ENCODE data around the gene ARL13A. TPM values are rescaled to one million over a fixed set of nuclear protein-coding genes. Genes with fewer than 3 reads are reported as not detected.

The ARL13A gene
- total RNA-seq, 1 donor from 2014 or later, result not detected

DNA sequence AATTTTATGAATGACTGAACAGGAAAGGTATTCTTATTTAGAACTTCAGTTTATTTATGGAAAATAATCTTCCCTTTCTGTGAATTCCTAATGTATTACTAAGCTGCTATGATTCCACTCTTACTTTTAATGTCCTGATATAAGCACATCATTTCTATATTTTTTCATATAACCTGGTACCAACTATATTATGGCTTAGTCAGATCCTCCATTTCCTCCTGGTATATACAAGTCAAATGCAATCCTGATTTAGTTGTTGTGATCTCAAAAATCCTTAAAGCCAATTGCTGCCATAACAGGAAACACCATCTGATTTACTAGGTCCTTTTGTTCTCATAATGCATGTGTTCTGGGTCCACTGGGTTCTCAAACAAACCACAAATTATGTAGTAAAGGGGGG, 55.6 kb downstream of the ARL13A start:
- intact Hi-C loops (cut with micrococcal nuclease), result no loop called here
- TF ChIP-seq, protein P1, sequence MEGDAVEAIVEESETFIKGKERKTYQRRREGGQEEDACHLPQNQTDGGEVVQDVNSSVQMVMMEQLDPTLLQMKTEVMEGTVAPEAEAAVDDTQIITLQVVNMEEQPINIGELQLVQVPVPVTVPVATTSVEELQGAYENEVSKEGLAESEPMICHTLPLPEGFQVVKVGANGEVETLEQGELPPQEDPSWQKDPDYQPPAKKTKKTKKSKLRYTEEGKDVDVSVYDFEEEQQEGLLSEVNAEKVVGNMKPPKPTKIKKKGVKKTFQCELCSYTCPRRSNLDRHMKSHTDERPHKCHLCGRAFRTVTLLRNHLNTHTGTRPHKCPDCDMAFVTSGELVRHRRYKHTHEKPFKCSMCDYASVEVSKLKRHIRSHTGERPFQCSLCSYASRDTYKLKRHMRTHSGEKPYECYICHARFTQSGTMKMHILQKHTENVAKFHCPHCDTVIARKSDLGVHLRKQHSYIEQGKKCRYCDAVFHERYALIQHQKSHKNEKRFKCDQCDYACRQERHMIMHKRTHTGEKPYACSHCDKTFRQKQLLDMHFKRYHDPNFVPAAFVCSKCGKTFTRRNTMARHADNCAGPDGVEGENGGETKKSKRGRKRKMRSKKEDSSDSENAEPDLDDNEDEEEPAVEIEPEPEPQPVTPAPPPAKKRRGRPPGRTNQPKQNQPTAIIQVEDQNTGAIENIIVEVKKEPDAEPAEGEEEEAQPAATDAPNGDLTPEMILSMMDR (IDR thresholded peaks at IDR 0.05; ENCODE audit: borderline replicate concordance), result no peak
- Histone ChIP-seq H3K36me3 (peaks cover 27% of the 10 kb centered on the region), H3K9me3 (replicated peaks) (no peaks in the 10 kb centered on the region), H3K27ac (replicated peaks) (no peak overlapping the region), H3K27me3 (ENCODE audit: low read depth) (no peaks in the 10 kb centered on the region), H3K4me3 (no peak overlapping the region), H3K4me1 (no peaks in the 10 kb centered on the region)
- DNase-seq, result no peak

DNA sequence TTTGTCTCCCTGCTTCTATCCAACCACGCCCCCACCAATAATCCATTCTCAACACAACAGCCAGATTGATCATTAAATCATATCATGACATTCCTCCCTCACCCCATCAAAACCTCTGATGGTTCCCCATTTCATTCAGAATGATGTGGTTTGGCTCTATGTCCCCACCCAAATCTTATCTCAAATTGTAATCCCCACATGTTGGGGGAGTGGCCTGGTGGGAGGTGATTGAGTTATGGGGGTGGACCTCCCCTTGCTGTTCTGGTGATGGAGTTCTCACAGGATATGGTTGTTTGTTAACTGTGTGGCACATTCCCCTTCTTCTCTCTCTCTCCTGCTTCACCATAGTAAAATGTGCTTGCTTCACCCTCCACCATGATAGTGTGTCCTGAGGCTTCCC, 59.1 kb downstream of the ARL13A start:
- no peak for DNase-seq
- Histone ChIP-seq H3K27ac (replicated peaks) (no peak overlapping the region), H3K4me1 (no peaks in the 10 kb centered on the region), H3K9me3 (replicated peaks) (no peaks in the 10 kb centered on the region), H3K4me3 (no peak overlapping the region), H3K36me3 (peaks cover 33% of the 10 kb centered on the region), H3K27me3 (ENCODE audit: low read depth) (no peaks in the 10 kb centered on the region)
- intact Hi-C loops (cut with micrococcal nuclease), result no loop called here
- TF ChIP-seq, protein P1 (IDR thresholded peaks at IDR 0.05; ENCODE audit: borderline replicate concordance), result no peak

DNA sequence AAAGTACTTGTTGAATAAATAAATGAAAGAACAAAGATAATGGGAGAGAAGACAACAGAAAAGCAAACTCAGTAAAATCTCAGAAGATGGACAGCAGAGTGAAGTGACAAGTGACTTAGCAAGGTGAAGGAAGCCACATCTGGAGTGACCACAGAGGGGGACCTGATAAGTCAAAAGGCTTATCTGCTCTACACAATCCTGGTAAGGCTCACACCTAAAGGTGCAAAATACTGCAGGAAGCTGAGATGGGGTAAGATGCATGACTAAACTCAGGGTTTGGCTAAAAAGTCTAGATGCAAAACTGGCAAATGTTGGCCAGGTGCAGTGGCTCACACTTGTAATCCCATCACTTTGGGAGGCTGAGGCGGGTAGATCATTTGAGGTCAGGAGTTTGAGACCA, 60.2 kb downstream of the ARL13A start:
- H3K27me3 ChIP-seq (ENCODE audit: low read depth), result no peaks in the 10 kb centered on the region
- H3K36me3 ChIP-seq, result peaks cover 35% of the 10 kb centered on the region
- intact Hi-C loops (cut with micrococcal nuclease), result no loop called here
- H3K9me3 ChIP-seq (replicated peaks), result no peaks in the 10 kb centered on the region
- no peak overlapping the region for H3K27ac ChIP-seq (replicated peaks)
- TF ChIP-seq, protein P1 (IDR thresholded peaks at IDR 0.05; ENCODE audit: borderline replicate concordance), result no peak
- no peak overlapping the region for H3K4me3 ChIP-seq
- no peaks in the 10 kb centered on the region for H3K4me1 ChIP-seq
- DNase-seq, result no peak

DNA sequence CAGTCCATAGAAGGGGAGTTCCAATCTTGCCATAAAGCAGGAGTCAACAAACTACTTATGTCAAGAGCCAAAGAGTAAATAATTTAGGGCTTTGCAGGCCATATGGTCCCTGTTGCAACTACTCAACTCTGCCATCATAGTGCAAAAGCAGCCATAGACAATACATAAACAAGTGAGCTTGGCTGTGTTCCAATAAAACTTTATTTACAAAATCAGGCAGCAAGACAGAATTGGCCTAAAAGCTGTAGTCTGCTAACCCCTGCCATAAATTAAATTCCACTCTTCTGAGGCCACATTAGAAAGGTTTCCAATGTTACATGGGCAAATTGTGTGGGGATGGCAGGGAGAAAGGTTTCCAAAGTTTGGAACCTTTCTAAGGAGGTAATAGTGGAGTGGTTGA, 67.7 kb downstream of the ARL13A start:
- TF ChIP-seq, protein P1 (IDR thresholded peaks at IDR 0.05; ENCODE audit: borderline replicate concordance), result no peak

DNA sequence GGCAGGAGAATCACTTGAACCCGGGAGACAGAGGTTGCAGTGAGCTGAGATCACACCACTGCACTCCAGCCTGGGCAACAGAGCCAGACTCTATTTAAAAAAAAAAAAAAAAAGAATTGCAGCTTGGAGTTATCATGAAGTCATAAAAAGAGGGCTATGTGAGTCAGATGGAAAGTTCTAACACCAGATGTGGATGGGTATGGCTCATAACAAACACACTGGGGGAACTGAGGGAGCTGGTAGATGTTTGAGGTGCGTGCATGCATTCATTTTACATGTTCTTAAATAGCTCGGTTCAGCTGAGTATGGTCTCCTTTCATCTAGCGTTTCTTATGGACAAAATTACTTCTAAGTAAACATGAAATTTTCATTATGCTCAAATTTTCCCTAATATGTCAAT, 70.7 kb downstream of the ARL13A start:
- H3K27me3 ChIP-seq (ENCODE audit: low read depth), result no peaks in the 10 kb centered on the region
- intact Hi-C loops (cut with micrococcal nuclease), result no loop called here
- H3K27ac ChIP-seq (replicated peaks), result no peak overlapping the region
- no peaks in the 10 kb centered on the region for H3K9me3 ChIP-seq (replicated peaks)
- H3K4me1 ChIP-seq, result no peaks in the 10 kb centered on the region
- H3K36me3 ChIP-seq, result peaks cover 25% of the 10 kb centered on the region
- TF ChIP-seq, protein P1 (IDR thresholded peaks at IDR 0.05; ENCODE audit: borderline replicate concordance), result no peak
- DNase-seq, result no peak
- no peak overlapping the region for H3K4me3 ChIP-seq

More for the DNA sequence above, 67.7 kb downstream of the ARL13A start:
- H3K27ac ChIP-seq (replicated peaks), result no peak overlapping the region
- no peaks in the 10 kb centered on the region for H3K9me3 ChIP-seq (replicated peaks)
- intact Hi-C loops (cut with micrococcal nuclease), result no loop called here
- H3K36me3 ChIP-seq, result peaks cover 40% of the 10 kb centered on the region
- no peak overlapping the region for H3K4me3 ChIP-seq
- H3K27me3 ChIP-seq (ENCODE audit: low read depth), result no peaks in the 10 kb centered on the region
- no peak for DNase-seq
- no peaks in the 10 kb centered on the region for H3K4me1 ChIP-seq

Other genes with a start within 250 kb of the ARL13A start
- gene SYTL4, start 237.6 kb upstream of the ARL13A start, total RNA-seq, result 2.1 TPM
- 6.8 TPM for gene CSTF2, start 149.3 kb upstream of the ARL13A start, total RNA-seq
- gene NOX1, start 95.3 kb upstream of the ARL13A start, total RNA-seq, result not detected
- gene XKRX, start 40.8 kb upstream of the ARL13A start, total RNA-seq, result not detected
- 17.3 TPM for gene TRMT2B, start 82.4 kb downstream of the ARL13A start, total RNA-seq
- gene TMEM35A, start 109.2 kb downstream of the ARL13A start, total RNA-seq, result not detected
- gene CENPI, start 128.5 kb downstream of the ARL13A start, total RNA-seq, result 0.27 TPM

Data from left ventricle myocardium inferior (tissue), 1 donor.